ENCODE data around the gene RTRAF.

- TF ChIP-seq, protein P1, sequence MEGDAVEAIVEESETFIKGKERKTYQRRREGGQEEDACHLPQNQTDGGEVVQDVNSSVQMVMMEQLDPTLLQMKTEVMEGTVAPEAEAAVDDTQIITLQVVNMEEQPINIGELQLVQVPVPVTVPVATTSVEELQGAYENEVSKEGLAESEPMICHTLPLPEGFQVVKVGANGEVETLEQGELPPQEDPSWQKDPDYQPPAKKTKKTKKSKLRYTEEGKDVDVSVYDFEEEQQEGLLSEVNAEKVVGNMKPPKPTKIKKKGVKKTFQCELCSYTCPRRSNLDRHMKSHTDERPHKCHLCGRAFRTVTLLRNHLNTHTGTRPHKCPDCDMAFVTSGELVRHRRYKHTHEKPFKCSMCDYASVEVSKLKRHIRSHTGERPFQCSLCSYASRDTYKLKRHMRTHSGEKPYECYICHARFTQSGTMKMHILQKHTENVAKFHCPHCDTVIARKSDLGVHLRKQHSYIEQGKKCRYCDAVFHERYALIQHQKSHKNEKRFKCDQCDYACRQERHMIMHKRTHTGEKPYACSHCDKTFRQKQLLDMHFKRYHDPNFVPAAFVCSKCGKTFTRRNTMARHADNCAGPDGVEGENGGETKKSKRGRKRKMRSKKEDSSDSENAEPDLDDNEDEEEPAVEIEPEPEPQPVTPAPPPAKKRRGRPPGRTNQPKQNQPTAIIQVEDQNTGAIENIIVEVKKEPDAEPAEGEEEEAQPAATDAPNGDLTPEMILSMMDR (IDR thresholded peaks at IDR 0.05; ENCODE audit: poor library complexity, severe bottlenecking): peak; percentile 62
- TF ChIP-seq TAF1 (IDR thresholded peaks at IDR 0.05; ENCODE audit: low read depth) (no peak), EZH2 (IDR thresholded peaks at IDR 0.05; ENCODE audit: borderline replicate concordance, insufficient read depth, low read length, poor library complexity, severe bottlenecking) (no peak), RAD21 (conservative IDR thresholded peaks at IDR 0.05) (peak; percentile 68)
Measured at GRCh38 chr14:51996148-51996746, 6.9 kb downstream of the RTRAF start.

Measured in neural cell (in vitro differentiated cells).